HG03354 (cell line): ENCODE measurements around the gene ELL2.
"Not testable (repeated sequence)": the region's sequence is repeated elsewhere in the genome, so short reads cannot be mapped to it uniquely, and the experiment has no call there.

Source experiments
- ATAC-seq: cut with Tn5 transposase; IDR thresholded peaks from one replicate; pipeline ENCODE4 v1.9.1; 2021; ENCODE audit warnings: mild to moderate bottlenecking; ENCODE audit not compliant: unreplicated experiment, poor library complexity, severe bottlenecking

ELL2 gene

GRCh38 chr5:95935553-95936100 is 26.0 kb downstream of the ELL2 start:
- ATAC-seq: no peak

GRCh38 chr5:95934207-95934804 is 27.3 kb downstream of the ELL2 start:
- peak; percentile 41 for ATAC-seq

GRCh38 chr5:95932941-95933340 is 28.7 kb downstream of the ELL2 start:
- no peak for ATAC-seq

GRCh38 chr5:95931079-95931833 is 30.4 kb downstream of the ELL2 start:
- ATAC-seq: no peak

GRCh38 chr5:95930141-95930930 is 31.3 kb downstream of the ELL2 start:
- ATAC-seq: no peak

GRCh38 chr5:95928724-95929253 is 32.9 kb downstream of the ELL2 start:
- ATAC-seq: no peak

- ATAC-seq: peak; percentile 58
Measured at GRCh38 chr5:95927927-95928723, 33.5 kb downstream of the ELL2 start.

- ATAC-seq: not testable (repeated sequence)
Measured at GRCh38 chr5:95927300-95927699, 34.4 kb downstream of the ELL2 start.

GRCh38 chr5:95925939-95926338 is 35.7 kb downstream of the ELL2 start:
- peak; percentile 59 for ATAC-seq

GRCh38 chr5:95925378-95925744 is 36.3 kb downstream of the ELL2 start:
- no peak for ATAC-seq

GRCh38 chr5:95924720-95925377 is 36.8 kb downstream of the ELL2 start:
- ATAC-seq: no peak

GRCh38 chr5:95923918-95924544 is 37.6 kb downstream of the ELL2 start:
- peak; percentile 45 for ATAC-seq

GRCh38 chr5:95922798-95923197 is 38.9 kb downstream of the ELL2 start:
- no peak for ATAC-seq

- ATAC-seq: no peak
Measured at GRCh38 chr5:95921501-95921900, 40.1 kb downstream of the ELL2 start.

- ATAC-seq: no peak
Measured at GRCh38 chr5:95920822-95921221, 40.8 kb downstream of the ELL2 start.

- no peak for ATAC-seq
Measured at GRCh38 chr5:95919658-95920057, 42.0 kb downstream of the ELL2 start.

GRCh38 chr5:95918421-95919006 is 43.1 kb downstream of the ELL2 start:
- no peak for ATAC-seq

- ATAC-seq: no peak
Measured at GRCh38 chr5:95917207-95917606, 44.4 kb downstream of the ELL2 start.
